ENCODE results near the gene NVL. TPM values are rescaled to one million over a fixed set of nuclear protein-coding genes. Genes with fewer than 3 reads are reported as not detected.

Gene NVL
- total and polyA plus RNA-seq, 7 experiments from 2014 or later: 16.1 to 48.6 (median 24.7) TPM

DNA sequence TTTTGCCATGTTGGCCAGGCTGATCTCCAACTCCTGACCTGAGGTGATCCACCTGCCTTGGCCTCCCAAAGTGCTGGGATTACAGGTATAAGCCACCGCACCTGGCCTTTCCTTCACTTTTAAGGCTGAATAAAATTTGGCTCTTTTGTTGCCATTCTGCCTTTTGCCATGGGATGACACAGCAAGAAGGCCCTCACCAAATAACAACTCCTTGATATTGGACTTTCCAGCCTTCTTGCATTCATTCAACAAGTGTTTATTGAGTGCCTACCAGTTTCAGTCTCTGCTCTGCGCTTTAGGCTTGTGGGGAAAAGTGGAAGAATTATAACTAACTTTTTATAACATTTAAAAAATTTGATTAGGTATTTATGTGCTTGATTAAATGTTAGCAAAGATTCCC, 1.9 kb upstream of the NVL start:
- Mint-ChIP-seq H3K4me1 (peaks cover 29 to 62% (median 47%) of the 10 kb centered on the region in 7 donors), H3K27me3 (no peaks in the 10 kb centered on the region), H3K4me3 (no peak overlapping the region), H3K27ac (peak overlapping the region in 1 of 9 donors; percentile 100), H3K9me3 (no peaks in the 10 kb centered on the region), H3K36me3 (peaks cover 0 to 7% (median 0%) of the 10 kb centered on the region in 5 donors)
- POLR2A ChIA-PET: interaction anchor here (0.8 kb wide), 1 partner anchor 163 kb away, joined by 3 read pairs; no protein-coding TSS in a partner anchor
- no peak for DNase-seq
- Histone ChIP-seq H3K4me1 (ENCODE audit: control insufficient read depth in 2 of 2, insufficient read depth in 2 of 2, low read length in 2 of 2) (peaks cover 3 to 6% of the 10 kb centered on the region in 2 donors), H3K4me3 (ENCODE audit: low read length) (no peak overlapping the region), H3K27me3 (ENCODE audit: control insufficient read depth in 2 of 2, insufficient read depth in 2 of 2, low read length in 2 of 2) (no peaks in the 10 kb centered on the region), H3K9me3 (ENCODE audit: control insufficient read depth in 2 of 3, low read length in 3 of 3) (no peaks in the 10 kb centered on the region), H3K27ac (ENCODE audit: low read depth, low read length) (no peak overlapping the region), H3K36me3 (ENCODE audit: control insufficient read depth in 2 of 3, insufficient read depth in 3 of 3, low read length in 3 of 3) (peaks cover 0 to 5% (median 0%) of the 10 kb centered on the region in 3 experiments)
- CTCF ChIA-PET: no interaction called here
- no peak for ATAC-seq
- intact Hi-C loops (cut with micrococcal nuclease): loop anchor here (2.0 to 5.0 kb wide), 8 partner anchors 85 to 1620 kb away; partner anchors contain the start of genes CAPN2 (in 2 of the 2), AIDA (in 1 of the 2) and BROX (in 1 of the 2)

DNA sequence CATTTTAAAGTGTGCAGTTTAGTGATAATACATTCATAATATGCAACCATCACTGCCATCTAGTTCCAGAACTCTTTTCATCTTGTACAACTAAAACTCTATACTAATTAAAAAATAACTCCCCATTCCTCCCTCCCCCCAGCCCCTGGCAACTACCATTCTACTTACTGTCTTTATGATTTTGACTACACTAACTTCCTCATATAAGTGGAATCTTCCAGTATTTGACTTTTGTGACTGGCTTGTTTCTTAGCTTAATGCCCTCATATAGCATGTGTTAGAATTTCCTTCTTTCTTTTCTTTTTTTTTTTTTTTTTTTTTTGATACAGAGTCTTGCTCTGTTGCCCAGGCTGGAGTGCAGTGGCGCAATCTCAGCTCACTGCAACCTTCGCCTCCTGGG, 1.4 kb upstream of the NVL start:
- ChIA-PET POLR2A (interaction anchor here (0.5 to 0.8 kb wide), 2 partner anchors 162 to 489 kb away, joined by 3 to 5 read pairs; no protein-coding TSS in a partner anchor), CTCF (no interaction called here)
- intact Hi-C loops (cut with micrococcal nuclease): loop anchor here (2.0 to 5.0 kb wide), 6 partner anchors 84 to 1619 kb away; partner anchors contain the start of genes CAPN2 (in 2 of the 2), AIDA (in 1 of the 2) and BROX (in 1 of the 2)
- Histone ChIP-seq H3K9me3 (ENCODE audit: control insufficient read depth in 2 of 3, low read length in 3 of 3) (no peaks in the 10 kb centered on the region), H3K36me3 (ENCODE audit: control insufficient read depth in 2 of 3, insufficient read depth in 3 of 3, low read length in 3 of 3) (peaks cover 0 to 5% (median 0%) of the 10 kb centered on the region in 3 experiments), H3K4me3 (ENCODE audit: low read length) (no peak overlapping the region), H3K27me3 (ENCODE audit: control insufficient read depth in 2 of 2, insufficient read depth in 2 of 2, low read length in 2 of 2) (no peaks in the 10 kb centered on the region), H3K27ac (ENCODE audit: low read depth, low read length) (peak overlapping the region; percentile 90), H3K4me1 (ENCODE audit: control insufficient read depth in 2 of 2, insufficient read depth in 2 of 2, low read length in 2 of 2) (peaks cover 3 to 6% of the 10 kb centered on the region in 2 donors)
- Mint-ChIP-seq H3K27me3 (no peaks in the 10 kb centered on the region), H3K4me3 (peak overlapping the region; percentile 12 to 98 (median 93)), H3K27ac (peak overlapping the region in 6 of 9 donors; percentile 60 to 100 (median 98)), H3K9me3 (no peaks in the 10 kb centered on the region), H3K36me3 (peaks cover 0 to 7% (median 0%) of the 10 kb centered on the region in 5 donors), H3K4me1 (peaks cover 29 to 63% (median 47%) of the 10 kb centered on the region in 7 donors)
- no peak for DNase-seq
- ATAC-seq: no peak

DNA sequence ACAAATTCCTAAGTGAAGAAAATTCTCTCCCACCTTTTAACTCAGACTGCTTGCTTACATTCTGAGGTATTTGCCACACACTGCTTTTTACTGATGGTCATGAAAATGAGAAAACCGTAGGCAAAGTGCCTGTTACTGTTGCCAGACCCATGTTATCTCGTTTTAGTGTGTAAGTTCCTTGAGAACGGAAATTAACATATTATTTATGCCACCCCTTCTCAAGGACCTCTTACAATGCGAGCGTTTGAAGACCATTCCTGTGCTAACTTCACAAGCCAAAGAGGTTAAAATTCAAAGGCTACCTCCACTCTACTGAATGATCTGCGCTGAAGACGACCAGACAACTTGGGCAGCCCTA, 509 bp downstream of the NVL start:
- H3K27ac Mint-ChIP-seq: peak overlapping the region; percentile 97 to 100 (median 99)
- DNase-seq (no peak), ATAC-seq (no peak)
- peaks cover 3 to 6% of the 10 kb centered on the region in 2 donors for H3K4me1 ChIP-seq (ENCODE audit: control insufficient read depth in 2 of 2, insufficient read depth in 2 of 2, low read length in 2 of 2)
- H3K4me3 ChIP-seq (ENCODE audit: low read length): peak overlapping the region; percentile 96
- POLR2A ChIA-PET: interaction anchor here (0.6 to 2.1 kb wide), 9 partner anchors 12 to 1616 kb away, joined by 3 to 11 read pairs (median 5); partner anchors contain the start of genes CNIH4 and FBXO28
- H3K36me3 Mint-ChIP-seq: peaks cover 0 to 7% (median 3%) of the 10 kb centered on the region in 5 donors
- peak overlapping the region; percentile 91 to 100 (median 97) for H3K4me3 Mint-ChIP-seq
- no peaks in the 10 kb centered on the region for H3K27me3 Mint-ChIP-seq
- no peaks in the 10 kb centered on the region for H3K27me3 ChIP-seq (ENCODE audit: control insufficient read depth in 2 of 2, insufficient read depth in 2 of 2, low read length in 2 of 2)
- intact Hi-C loops (cut with micrococcal nuclease): no loop called here
- no peaks in the 10 kb centered on the region for H3K9me3 ChIP-seq (ENCODE audit: control insufficient read depth in 2 of 3, low read length in 3 of 3)
- peak overlapping the region; percentile 90 for H3K27ac ChIP-seq (ENCODE audit: low read depth, low read length)
- CTCF ChIA-PET: interaction anchor here (2.1 kb wide), 1 partner anchor 214 kb away, joined by 10 read pairs; no protein-coding TSS in a partner anchor
- no peaks in the 10 kb centered on the region for H3K9me3 Mint-ChIP-seq
- peaks cover 29 to 66% (median 50%) of the 10 kb centered on the region in 7 donors for H3K4me1 Mint-ChIP-seq
- peaks cover 0 to 5% (median 4%) of the 10 kb centered on the region in 3 experiments for H3K36me3 ChIP-seq (ENCODE audit: control insufficient read depth in 2 of 3, insufficient read depth in 3 of 3, low read length in 3 of 3)

DNA sequence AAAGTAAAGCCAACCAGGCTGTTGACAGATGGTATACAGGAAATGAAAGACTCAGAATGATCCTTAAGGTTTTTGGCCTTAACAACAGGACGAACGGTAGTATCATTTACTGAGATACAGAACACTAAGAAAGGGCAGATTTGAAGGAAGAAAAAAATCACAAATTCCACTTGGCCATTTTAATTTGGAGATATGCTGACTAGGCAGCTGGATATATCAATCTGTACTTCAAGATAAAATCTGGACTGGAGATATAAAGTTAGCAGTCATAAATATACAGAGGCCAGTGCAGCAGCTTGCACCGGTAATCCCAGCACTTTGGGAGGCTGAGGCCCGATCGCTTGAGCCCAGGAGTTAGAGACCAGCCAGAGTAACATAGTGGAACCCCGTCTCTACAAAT, 1.3 kb downstream of the NVL start:
- ATAC-seq (no peak), DNase-seq (no peak)
- POLR2A ChIA-PET: interaction anchor here (1.3 to 2.1 kb wide), 2 partner anchors 29 to 59 kb away, joined by 5 to 11 read pairs; partner anchors contain the start of gene CNIH4
- intact Hi-C loops (cut with micrococcal nuclease): no loop called here
- Histone ChIP-seq H3K27ac (ENCODE audit: low read depth, low read length) (no peak overlapping the region), H3K36me3 (ENCODE audit: control insufficient read depth in 2 of 3, insufficient read depth in 3 of 3, low read length in 3 of 3) (peaks cover 0 to 5% (median 4%) of the 10 kb centered on the region in 3 experiments), H3K27me3 (ENCODE audit: control insufficient read depth in 2 of 2, insufficient read depth in 2 of 2, low read length in 2 of 2) (no peaks in the 10 kb centered on the region), H3K4me1 (ENCODE audit: control insufficient read depth in 2 of 2, insufficient read depth in 2 of 2, low read length in 2 of 2) (peaks cover 3 to 6% of the 10 kb centered on the region in 2 donors), H3K4me3 (ENCODE audit: low read length) (no peak overlapping the region), H3K9me3 (ENCODE audit: control insufficient read depth in 2 of 3, low read length in 3 of 3) (no peaks in the 10 kb centered on the region)
- peak overlapping the region in 6 of 9 donors; percentile 24 to 97 (median 60) for H3K27ac Mint-ChIP-seq
- peak overlapping the region; percentile 65 to 99 (median 92) for H3K4me3 Mint-ChIP-seq
- H3K36me3 Mint-ChIP-seq: peaks cover 0 to 6% (median 3%) of the 10 kb centered on the region in 5 donors
- H3K9me3 Mint-ChIP-seq: no peaks in the 10 kb centered on the region
- no peaks in the 10 kb centered on the region for H3K27me3 Mint-ChIP-seq
- H3K4me1 Mint-ChIP-seq: peaks cover 27 to 65% (median 46%) of the 10 kb centered on the region in 7 donors
- CTCF ChIA-PET: interaction anchor here (2.1 kb wide), 1 partner anchor 213 kb away, joined by 10 read pairs; no protein-coding TSS in a partner anchor

DNA sequence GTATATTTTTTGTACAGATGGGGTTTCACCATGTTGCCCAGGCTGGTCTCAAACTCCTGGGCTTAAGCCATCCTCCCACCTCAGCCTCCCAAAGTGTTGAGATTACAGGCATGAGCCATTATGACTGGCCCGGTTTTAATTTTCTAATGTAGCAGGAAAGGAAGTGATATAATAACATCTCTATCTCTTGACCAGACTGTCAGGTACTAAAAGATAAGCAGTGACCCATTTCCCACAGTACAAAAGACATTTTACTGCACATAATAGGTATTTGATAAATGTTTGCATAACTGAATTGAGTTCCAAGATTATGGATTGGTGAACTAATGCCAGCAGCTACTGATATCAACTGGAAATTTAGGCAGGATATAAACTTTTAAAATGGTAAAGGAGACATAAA, 4.0 kb downstream of the NVL start:
- Histone ChIP-seq H3K4me1 (ENCODE audit: control insufficient read depth in 2 of 2, insufficient read depth in 2 of 2, low read length in 2 of 2) (peaks cover 3% of the 10 kb centered on the region in 2 donors), H3K9me3 (ENCODE audit: control insufficient read depth in 2 of 3, low read length in 3 of 3) (no peaks in the 10 kb centered on the region), H3K27me3 (ENCODE audit: control insufficient read depth in 2 of 2, insufficient read depth in 2 of 2, low read length in 2 of 2) (no peaks in the 10 kb centered on the region), H3K27ac (ENCODE audit: low read depth, low read length) (no peak overlapping the region), H3K36me3 (ENCODE audit: control insufficient read depth in 2 of 3, insufficient read depth in 3 of 3, low read length in 3 of 3) (peaks cover 0 to 5% (median 4%) of the 10 kb centered on the region in 3 experiments), H3K4me3 (ENCODE audit: low read length) (no peak overlapping the region)
- intact Hi-C loops (cut with micrococcal nuclease): no loop called here
- no peaks in the 10 kb centered on the region for H3K9me3 Mint-ChIP-seq
- H3K4me3 Mint-ChIP-seq: no peak overlapping the region
- peaks cover 28 to 71% (median 52%) of the 10 kb centered on the region in 7 donors for H3K4me1 Mint-ChIP-seq
- ATAC-seq: no peak
- ChIA-PET CTCF (interaction anchor here (1.6 kb wide), 1 partner anchor 210 kb away, joined by 7 read pairs; no protein-coding TSS in a partner anchor), POLR2A (interaction anchor here (1.8 kb wide), 1 partner anchor 210 kb away, joined by 4 read pairs; no protein-coding TSS in a partner anchor)
- H3K36me3 Mint-ChIP-seq: peaks cover 0 to 14% (median 7%) of the 10 kb centered on the region in 5 donors
- DNase-seq: no peak
- no peak overlapping the region for H3K27ac Mint-ChIP-seq
- H3K27me3 Mint-ChIP-seq: no peaks in the 10 kb centered on the region

DNA sequence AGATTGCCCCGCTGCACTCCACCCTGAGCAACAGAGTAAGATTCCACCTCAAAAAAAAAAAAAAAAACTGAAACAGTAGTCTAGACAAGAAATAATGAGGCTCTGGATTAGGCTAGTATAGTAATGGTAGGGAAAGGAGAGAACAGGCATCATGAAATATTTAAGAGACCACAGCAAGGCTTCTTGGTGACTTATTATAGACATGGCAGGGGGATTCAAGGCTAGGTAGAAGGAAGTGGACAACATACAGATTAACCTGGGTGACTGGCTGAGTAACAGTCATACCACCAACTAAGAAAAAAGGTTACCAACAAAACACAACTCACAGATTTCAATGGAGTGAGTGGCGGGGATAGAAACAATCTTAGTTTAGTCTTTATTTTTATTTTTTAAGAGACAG, 8.3 kb downstream of the NVL start:
- Histone ChIP-seq H3K36me3 (ENCODE audit: control insufficient read depth in 2 of 3, insufficient read depth in 3 of 3, low read length in 3 of 3) (peaks cover 0 to 9% (median 4%) of the 10 kb centered on the region in 3 experiments), H3K27ac (ENCODE audit: low read depth, low read length) (no peak overlapping the region), H3K4me1 (ENCODE audit: control insufficient read depth in 2 of 2, insufficient read depth in 2 of 2, low read length in 2 of 2) (no peaks in the 10 kb centered on the region), H3K27me3 (ENCODE audit: control insufficient read depth in 2 of 2, insufficient read depth in 2 of 2, low read length in 2 of 2) (no peaks in the 10 kb centered on the region), H3K4me3 (ENCODE audit: low read length) (no peak overlapping the region), H3K9me3 (ENCODE audit: control insufficient read depth in 2 of 3, low read length in 3 of 3) (no peaks in the 10 kb centered on the region)
- POLR2A ChIA-PET: no interaction called here
- no peaks in the 10 kb centered on the region for H3K9me3 Mint-ChIP-seq
- CTCF ChIA-PET: no interaction called here
- H3K27ac Mint-ChIP-seq: peak overlapping the region in 3 of 9 donors; percentile 17 to 64 (median 62)
- DNase-seq (no peak), ATAC-seq (no peak)
- no peaks in the 10 kb centered on the region for H3K27me3 Mint-ChIP-seq
- peaks cover 7 to 46% (median 23%) of the 10 kb centered on the region in 7 donors for H3K4me1 Mint-ChIP-seq
- H3K4me3 Mint-ChIP-seq: no peak overlapping the region
- intact Hi-C loops (cut with micrococcal nuclease): no loop called here
- peaks cover 0 to 17% (median 7%) of the 10 kb centered on the region in 5 donors for H3K36me3 Mint-ChIP-seq
